ENCODE data around the gene ASB18. TPM values are rescaled to one million over a fixed set of nuclear protein-coding genes. Genes with fewer than 3 reads are reported as not detected.

Gene ASB18
- total and polyA plus RNA-seq, 2 of the 8 experiments (the other 6 are each of a cell fraction or from before 2014, with no cell fraction given), result not detected

GRCh38 chr2:236158969-236159777 lies 105.0 kb downstream of the ASB18 start:
- H4K20me1 ChIP-seq (replicated peaks in 1 of 2; ENCODE audit: control insufficient read depth in 1 of 2, insufficient read depth in 2 of 2, low read length in 2 of 2), result peaks cover 0 to 2% of the 10 kb centered on the region in 2 experiments
- peak overlapping the region; percentile 17; the same call in 1 of the 2 replicates for H2BK12ac ChIP-seq (ENCODE audit: low read depth, low read length)
- peaks cover 4 to 43% (median 31%) of the 10 kb centered on the region in 4 experiments for H3K4me1 ChIP-seq (replicated peaks in 1 of 4; ENCODE audit: control insufficient read depth in 3 of 4, insufficient read depth in 4 of 4, low read length in 3 of 4)
- no peak overlapping the region for H3K14ac ChIP-seq (ENCODE audit: insufficient read length)
- H3K9ac ChIP-seq (replicated peaks in 1 of 4; ENCODE audit: extremely low read depth in 1 of 4, low read depth in 3 of 4, low read length in 3 of 4), result no peak overlapping the region
- peak overlapping the region in 3 of 4 experiments; percentile 16 to 43 (median 29); a peak in 5 of 8 replicates for H3K4me3 ChIP-seq (ENCODE audit: extremely low read depth in 1 of 4, insufficient read depth in 2 of 4, low read depth in 3 of 4, low read length in 4 of 4)
- ChIA-PET POLR2A (ENCODE audit: partially characterized antibody) (interaction anchor here (0.6 to 6.3 kb wide), 8 partner anchors 11 to 370 kb away, joined by 3 to 54 read pairs (median 4); partner anchors contain the start of gene GBX2), CTCF (ENCODE audit: partially characterized antibody) (interaction anchor here (0.9 to 6.9 kb wide), 12 partner anchors 9 to 210 kb away, joined by 3 to 50 read pairs (median 4); partner anchors contain the start of gene GBX2)
- WGBS, 2 experiments (ENCODE audit: extremely low coverage in 1 of 2, insufficient coverage in 1 of 2, insufficient read length in 1 of 2, insufficient replicate concordance in 2 of 2, low coverage in 1 of 2, low lambda C conversion rate in 2 of 2, missing lambda C conversion rate in 1 of 2), result 3% methylated on average over 32 of the region's 45 CpGs; no CpG with 5 or more reads in 1 of the 2 experiments
- peak overlapping the region; percentile 46 for H3K4ac ChIP-seq (replicated peaks; ENCODE audit: insufficient read length, low read depth, low read length)
- peak overlapping the region; percentile 68 for H3K18ac ChIP-seq (ENCODE audit: extremely low read depth, low read length)
- H3K23ac ChIP-seq (ENCODE audit: insufficient read length), result no peak overlapping the region
- H3K4me2 ChIP-seq (ENCODE audit: insufficient read depth in 1 of 2, low read depth in 2 of 2, low read length in 2 of 2), result peak overlapping the region; percentile 71 to 77
- no peaks in the 10 kb centered on the region for H3K9me3 ChIP-seq (ENCODE audit: insufficient read depth in 2 of 2, low read depth in 1 of 2, low read length in 1 of 2)
- H3K27ac ChIP-seq (ENCODE audit: low read depth, low read length), result no peak overlapping the region
- H3K79me2 ChIP-seq (ENCODE audit: control insufficient read depth in 1 of 2, insufficient read depth in 2 of 2, low read length in 2 of 2), result no peaks in the 10 kb centered on the region
- peak overlapping the region; percentile 79 for H2BK120ac ChIP-seq (replicated peaks; ENCODE audit: low read depth, low read length)
- H4K8ac ChIP-seq (ENCODE audit: extremely low read depth, insufficient read depth, low read length), result peak overlapping the region; percentile 96
- H3K27me3 ChIP-seq (replicated peaks in 1 of 4; ENCODE audit: control insufficient read depth in 3 of 4, extremely low read depth in 1 of 4, insufficient read depth in 3 of 4, low read length in 3 of 4), result peaks cover 65 to 91% (median 83%) of the 10 kb centered on the region in 4 experiments
- H3K79me1 ChIP-seq (ENCODE audit: low read depth, low read length), result no peaks in the 10 kb centered on the region
- H2AFZ ChIP-seq (ENCODE audit: low read length), result no peak overlapping the region
- peak overlapping the region; percentile 88 for H2BK15ac ChIP-seq (ENCODE audit: low read length)
- H3K36me3 ChIP-seq (ENCODE audit: control insufficient read depth in 2 of 4, insufficient read depth in 4 of 4, low read length in 3 of 4), result no peaks in the 10 kb centered on the region
- H2BK5ac ChIP-seq (ENCODE audit: low read depth, low read length), result peak overlapping the region; percentile 66; the same call in 1 of the 2 replicates
- peak overlapping the region; percentile 98 for H4K91ac ChIP-seq (replicated peaks; ENCODE audit: insufficient read length, low read length)
- peak overlapping the region; percentile 89; the same call in 1 of the 2 replicates for H2AK5ac ChIP-seq (ENCODE audit: low read depth, low read length)
- no peak overlapping the region for H4K5ac ChIP-seq (ENCODE audit: insufficient read length, low read depth, low read length)
- peaks cover 15% of the 10 kb centered on the region; the same call in 1 of the 2 replicates for H3K23me2 ChIP-seq (ENCODE audit: low read depth, low read length)
- FAIRE-seq, result no peak
- H2BK20ac ChIP-seq (ENCODE audit: low read length), result peak overlapping the region; percentile 62
- H3K56ac ChIP-seq (replicated peaks; ENCODE audit: insufficient read length, low read depth, low read length), result no peak overlapping the region
- DNase-seq (ENCODE audit: low read depth in 1 of 2, low spot score in 2 of 2), result peak in 1 of 2 experiments; percentile 80
- TF ChIP-seq TCF12 (IDR thresholded peaks at IDR 0.05; ENCODE audit: low read depth, low read length) (peak; percentile 71; the same call in 1 of the 2 replicates), CHD2 (IDR thresholded peaks at IDR 0.05; ENCODE audit: low read length) (peak; percentile 48; the same call in 1 of the 2 replicates), EP300 (IDR thresholded peaks at IDR 0.05; ENCODE audit: borderline replicate concordance in 1 of 2, low read depth in 2 of 2, low read length in 2 of 2) (peak in 1 of 2 experiments; percentile 21; a peak in 1 of 3 replicates), E2F6 (IDR thresholded peaks at IDR 0.05) (peak; percentile 76), MAX (IDR thresholded peaks at IDR 0.05) (peak; percentile 41; the same call in 1 of the 2 replicates), YY1 (IDR thresholded peaks at IDR 0.05; ENCODE audit: low read depth, low read length) (peak; percentile 12; the same call in 1 of the 2 replicates), TEAD4 (IDR thresholded peaks at IDR 0.05; ENCODE audit: low read depth, low read length) (peak; percentile 1; the same call in 1 of the 2 replicates), KDM4A (IDR thresholded peaks at IDR 0.05; ENCODE audit: low read depth, low read length, severe bottlenecking) (no peak), MAFK (IDR thresholded peaks at IDR 0.05; ENCODE audit: low read depth, low read length) (no peak), SP1 (IDR thresholded peaks at IDR 0.05; ENCODE audit: low read depth, low read length) (no peak; the same call in 1 of the 2 replicates)

Data from H1 (cell line).